AG04450 (cell line): ENCODE results near the gene PTH2. TPM values are rescaled to one million over a fixed set of nuclear protein-coding genes. Genes with fewer than 3 reads are reported as not detected.
"Not testable (repeated sequence)": the region's sequence is repeated elsewhere in the genome, so short reads cannot be mapped to it uniquely, and the experiment has no call there.

Experiments used
- CTCF ChIA-PET: fragments of 300-600, 350-600 bp; formaldehyde crosslinking; extraction: SDS; loops from one replicate; lab custom pipeline; 2022; ENCODE audit warnings: antibody characterized with exemption, inconsistent platforms; lab: Charles Lee
- POLR2A ChIA-PET: fragments of 350-600 bp; formaldehyde crosslinking; extraction: SDS; loops from one replicate; lab custom pipeline; 2021; ENCODE audit warnings: antibody characterized with exemption, inconsistent platforms; lab: Yijun Ruan, JAX
- DNase-seq: peaks from one replicate; pipeline ENCODE4 v3.0.0-alpha.2; 2011; ENCODE audit warnings: low read depth, low spot score
- H3K27ac ChIP-seq: one replicate; pipeline ENCODE4 v1.5.1; 2012; ENCODE audit warnings: low read depth, low read length, control low read depth
- H3K27me3 ChIP-seq: one replicate; pipeline ENCODE4 v1.6.0; 2012; ENCODE audit warnings: low read length; ENCODE audit not compliant: control insufficient read depth, insufficient read depth
- H3K4me3 ChIP-seq: 2 replicates; pipeline ENCODE4 v1.5.1; 2011; ENCODE audit warnings: mild to moderate bottlenecking, low read depth, low read length, control low read depth
- H3K9me3 ChIP-seq: 2 replicates; pipeline ENCODE4 v1.5.1; 2012; ENCODE audit warnings: low read length; ENCODE audit not compliant: control insufficient read depth, insufficient read depth
- polyA plus RNA-seq: library from polyadenylated mRNA; depleted of rRNA; stranded (reverse); fragments of >200 nt; gene quantifications from 2 replicates; pipeline ENCODE4 v1.2.3, GENCODE V29; 2011
- TF ChIP-seq, protein P1 (sequence below): IDR thresholded peaks from 2 replicates; pipeline ENCODE4 v1.5.1; 2011; ENCODE audit warnings: low read depth, low read length, control low read depth, inconsistent platforms

PTH2 gene
- polyA plus RNA-seq, 1 experiment, result not detected

DNA sequence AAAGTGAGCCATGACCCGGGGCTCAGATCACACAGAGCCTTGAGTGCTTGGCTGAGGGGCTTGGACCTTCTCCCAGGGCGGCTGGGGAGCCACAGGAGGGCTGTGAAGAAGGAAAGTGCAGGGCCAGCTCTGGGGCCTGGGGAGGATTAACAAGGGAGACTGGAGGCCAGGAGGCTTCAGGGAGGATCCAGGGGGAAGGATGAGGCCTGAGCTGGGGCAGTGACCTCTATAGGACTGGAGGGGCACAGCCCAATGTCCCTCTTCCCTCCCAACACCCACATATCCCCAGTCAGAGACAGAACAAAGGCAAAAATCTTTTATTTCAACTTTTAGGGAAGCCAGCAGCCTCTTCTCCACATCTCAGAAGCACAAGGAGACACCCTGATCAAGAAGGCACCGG lies 22.8 kb upstream of the PTH2 start:
- DNase-seq, result no peak
- POLR2A ChIA-PET, result interaction anchor here (1.0 kb wide), 1 partner anchor 105 kb away, joined by 3 read pairs; no protein-coding TSS in a partner anchor

DNA sequence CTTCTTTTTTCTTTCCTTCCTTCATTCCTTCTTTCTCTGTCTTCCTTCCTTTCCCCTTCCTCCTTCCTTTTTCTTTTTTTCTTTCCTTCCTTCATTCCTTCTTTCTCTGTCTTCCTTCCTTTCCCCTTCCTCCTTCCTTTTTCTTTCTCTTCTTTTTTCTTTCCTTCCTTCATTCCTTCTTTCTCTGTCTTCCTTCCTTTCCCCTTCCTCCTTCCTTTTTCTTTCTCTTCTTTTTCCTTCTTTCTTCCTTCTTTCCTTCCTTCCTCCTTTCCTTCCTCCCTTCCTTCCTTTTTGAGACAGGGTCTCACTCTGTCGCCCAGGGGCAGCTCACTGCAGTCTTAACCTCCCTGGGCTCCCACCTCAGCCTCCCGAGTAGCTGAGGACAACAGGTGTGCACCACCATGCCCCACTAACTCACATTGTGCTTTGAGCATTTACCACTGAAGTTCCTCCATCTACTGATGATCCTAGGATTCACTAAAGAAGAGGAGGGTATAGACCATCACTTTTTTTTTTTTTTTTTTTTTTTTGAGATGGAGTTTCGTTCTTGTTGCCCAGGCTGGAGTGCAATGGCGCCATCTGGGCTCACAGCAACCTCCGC lies 21.0 kb upstream of the PTH2 start:
- CTCF ChIA-PET, result interaction anchor here (0.7 to 1.6 kb wide), 7 partner anchors 40 to 218 kb away, joined by 3 to 15 read pairs (median 6); partner anchors contain the start of genes DKKL1 and TEAD2
- peaks cover 31% of the 10 kb centered on the region for H3K27me3 ChIP-seq
- POLR2A ChIA-PET, result interaction anchor here (0.7 kb wide), 1 partner anchor 117 kb away, joined by 3 read pairs; no protein-coding TSS in a partner anchor
- H3K9me3 ChIP-seq, DNase-seq, H3K27ac ChIP-seq, H3K4me3 ChIP-seq: not testable (repeated sequence)

More for the DNA sequence above, 22.8 kb upstream of the PTH2 start:
- TF ChIP-seq, protein P1, sequence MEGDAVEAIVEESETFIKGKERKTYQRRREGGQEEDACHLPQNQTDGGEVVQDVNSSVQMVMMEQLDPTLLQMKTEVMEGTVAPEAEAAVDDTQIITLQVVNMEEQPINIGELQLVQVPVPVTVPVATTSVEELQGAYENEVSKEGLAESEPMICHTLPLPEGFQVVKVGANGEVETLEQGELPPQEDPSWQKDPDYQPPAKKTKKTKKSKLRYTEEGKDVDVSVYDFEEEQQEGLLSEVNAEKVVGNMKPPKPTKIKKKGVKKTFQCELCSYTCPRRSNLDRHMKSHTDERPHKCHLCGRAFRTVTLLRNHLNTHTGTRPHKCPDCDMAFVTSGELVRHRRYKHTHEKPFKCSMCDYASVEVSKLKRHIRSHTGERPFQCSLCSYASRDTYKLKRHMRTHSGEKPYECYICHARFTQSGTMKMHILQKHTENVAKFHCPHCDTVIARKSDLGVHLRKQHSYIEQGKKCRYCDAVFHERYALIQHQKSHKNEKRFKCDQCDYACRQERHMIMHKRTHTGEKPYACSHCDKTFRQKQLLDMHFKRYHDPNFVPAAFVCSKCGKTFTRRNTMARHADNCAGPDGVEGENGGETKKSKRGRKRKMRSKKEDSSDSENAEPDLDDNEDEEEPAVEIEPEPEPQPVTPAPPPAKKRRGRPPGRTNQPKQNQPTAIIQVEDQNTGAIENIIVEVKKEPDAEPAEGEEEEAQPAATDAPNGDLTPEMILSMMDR, result no peak
- H3K27ac ChIP-seq, result no peak overlapping the region
- H3K9me3 ChIP-seq, result no peaks in the 10 kb centered on the region; the same call in 1 of the 2 replicates
- no peak overlapping the region for H3K4me3 ChIP-seq
- H3K27me3 ChIP-seq, result peaks cover 13% of the 10 kb centered on the region
- CTCF ChIA-PET, result interaction anchor here (1.0 to 1.6 kb wide), 4 partner anchors 125 to 220 kb away, joined by 3 to 5 read pairs (median 4); no protein-coding TSS in a partner anchor

DNA sequence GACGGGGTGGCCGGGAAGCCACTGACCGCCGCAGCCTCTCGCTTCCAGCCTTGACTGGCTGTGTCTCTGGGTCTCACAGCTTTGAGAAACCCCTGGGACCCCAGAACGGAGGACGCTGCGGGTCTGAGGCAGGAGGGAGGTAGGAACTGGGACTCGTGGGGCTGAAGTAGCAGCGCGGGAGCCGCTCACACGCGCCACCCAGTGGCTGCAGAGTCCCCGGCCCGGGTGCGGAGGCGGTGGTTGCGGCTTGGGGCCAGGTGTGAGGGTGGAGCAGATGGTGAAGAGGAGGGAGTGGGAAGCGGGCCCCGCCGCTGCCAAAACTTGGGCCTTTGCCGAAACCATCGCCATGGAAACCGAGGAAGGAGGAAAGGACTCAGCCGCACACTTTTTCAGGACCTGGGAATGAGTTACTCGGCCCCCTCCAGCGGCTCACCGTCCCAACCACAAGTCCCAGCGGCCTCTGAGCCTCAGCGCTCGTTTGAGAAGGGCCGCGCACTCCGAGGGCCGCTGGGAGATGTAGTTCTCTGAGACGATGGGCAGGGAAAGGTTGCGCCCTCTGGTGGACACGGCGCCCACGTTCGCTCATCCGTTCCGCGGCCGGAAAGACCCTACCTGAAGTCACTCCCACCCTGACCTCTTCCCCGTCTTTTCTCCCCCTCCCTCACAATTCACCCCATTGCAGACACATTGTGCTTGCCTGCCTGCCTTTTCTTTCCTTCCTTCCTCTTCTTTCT lies 20.3 kb upstream of the PTH2 start:
- H3K27ac ChIP-seq, result no peak overlapping the region
- no peaks in the 10 kb centered on the region; the same call in 1 of the 2 replicates for H3K9me3 ChIP-seq
- peak; percentile 87 for DNase-seq
- peaks cover 38% of the 10 kb centered on the region for H3K27me3 ChIP-seq
- POLR2A ChIA-PET, result interaction anchor here (0.6 to 1.0 kb wide), 3 partner anchors 7 to 116 kb away, joined by 3 to 7 read pairs (median 5); no protein-coding TSS in a partner anchor
- peak overlapping the region; percentile 68 for H3K4me3 ChIP-seq
- TF ChIP-seq, protein P1, result peak; percentile 84
- CTCF ChIA-PET, result interaction anchor here (0.6 to 1.5 kb wide), 6 partner anchors 50 to 218 kb away, joined by 3 to 15 read pairs (median 6); no protein-coding TSS in a partner anchor

DNA sequence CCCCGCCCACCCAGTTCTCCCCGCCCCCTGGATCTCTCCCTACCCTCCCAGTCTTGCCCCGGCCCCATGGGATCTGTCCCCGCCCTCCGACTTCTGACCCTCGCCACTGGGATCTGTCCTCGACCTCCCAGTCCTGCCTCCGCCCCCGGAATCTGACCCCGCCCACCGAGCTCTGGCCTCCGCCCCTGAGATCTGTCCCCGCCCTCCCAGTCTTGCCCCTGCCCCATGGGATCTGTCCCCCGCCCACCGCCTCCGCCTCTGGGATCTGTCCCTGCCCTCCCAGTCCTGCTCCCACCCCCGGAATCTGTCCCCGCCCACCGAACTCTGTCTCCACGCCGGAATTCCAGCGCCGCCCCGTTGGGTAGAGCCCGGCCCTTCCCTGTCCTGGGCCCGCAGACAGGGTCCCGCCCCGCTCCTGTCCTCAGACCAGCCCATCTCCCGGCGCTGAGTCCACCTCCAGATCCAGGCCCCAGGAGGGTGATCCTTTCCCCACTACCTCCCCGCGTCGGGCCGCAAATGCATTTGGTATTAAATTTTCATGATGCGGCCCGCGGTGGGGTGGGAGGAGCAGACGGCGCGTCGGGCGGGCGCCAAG lies 19.6 kb upstream of the PTH2 start:
- Histone ChIP-seq H3K27me3 (peaks cover 45% of the 10 kb centered on the region), H3K9me3 (no peaks in the 10 kb centered on the region; the same call in 1 of the 2 replicates), H3K4me3 (peak overlapping the region; percentile 68), H3K27ac (no peak overlapping the region)
- peak; percentile 44 for DNase-seq
- ChIA-PET POLR2A (interaction anchor here (0.6 to 1.0 kb wide), 2 partner anchors 8 to 14 kb away, joined by 5 to 7 read pairs; no protein-coding TSS in a partner anchor), CTCF (interaction anchor here (0.6 to 1.2 kb wide), 5 partner anchors 49 to 217 kb away, joined by 3 to 8 read pairs (median 3); no protein-coding TSS in a partner anchor)
- TF ChIP-seq, protein P1, result no peak

DNA sequence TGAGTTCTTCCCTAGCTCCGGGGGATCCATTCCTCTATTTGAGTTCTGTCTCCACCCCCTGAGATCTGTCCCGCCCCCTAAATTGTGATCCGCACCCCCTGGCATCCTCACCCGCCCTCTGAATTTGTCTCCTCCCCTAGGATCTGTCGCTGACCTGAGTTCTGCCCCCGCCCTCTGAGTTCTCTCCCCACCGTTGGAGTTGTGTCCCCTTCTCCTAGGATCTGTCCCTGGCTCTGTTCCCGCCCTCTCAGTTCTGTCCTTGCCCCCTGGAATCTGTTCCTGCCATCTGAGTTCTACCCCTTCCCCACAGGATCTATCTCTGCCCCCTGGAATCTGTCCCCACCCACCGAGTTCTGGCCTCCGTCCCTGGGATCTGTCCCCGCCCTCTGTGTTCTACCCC lies 19.1 kb upstream of the PTH2 start:
- TF ChIP-seq, protein P1, result no peak
- POLR2A ChIA-PET, result interaction anchor here (1.0 kb wide), 1 partner anchor 14 kb away, joined by 7 read pairs; no protein-coding TSS in a partner anchor
- Histone ChIP-seq H3K9me3 (no peaks in the 10 kb centered on the region; the same call in 1 of the 2 replicates), H3K4me3 (0 out of 2 replicates have a peak overlapping the region, but pooled peaks have one; percentile 68), H3K27me3 (peaks cover 48% of the 10 kb centered on the region), H3K27ac (no peak overlapping the region)
- DNase-seq, result no peak
- CTCF ChIA-PET, result interaction anchor here (0.6 to 1.2 kb wide), 5 partner anchors 48 to 255 kb away, joined by 3 to 8 read pairs (median 4); no protein-coding TSS in a partner anchor
